GM21737 (cell line): ENCODE data around the gene DLST.

ENCODE experiments used
- ATAC-seq: cut with Tn5 transposase; IDR thresholded peaks from one replicate; pipeline ENCODE4 v1.9.1; 2021; ENCODE audit warnings: mild to moderate bottlenecking, moderate library complexity; ENCODE audit not compliant: unreplicated experiment

DLST gene

DNA sequence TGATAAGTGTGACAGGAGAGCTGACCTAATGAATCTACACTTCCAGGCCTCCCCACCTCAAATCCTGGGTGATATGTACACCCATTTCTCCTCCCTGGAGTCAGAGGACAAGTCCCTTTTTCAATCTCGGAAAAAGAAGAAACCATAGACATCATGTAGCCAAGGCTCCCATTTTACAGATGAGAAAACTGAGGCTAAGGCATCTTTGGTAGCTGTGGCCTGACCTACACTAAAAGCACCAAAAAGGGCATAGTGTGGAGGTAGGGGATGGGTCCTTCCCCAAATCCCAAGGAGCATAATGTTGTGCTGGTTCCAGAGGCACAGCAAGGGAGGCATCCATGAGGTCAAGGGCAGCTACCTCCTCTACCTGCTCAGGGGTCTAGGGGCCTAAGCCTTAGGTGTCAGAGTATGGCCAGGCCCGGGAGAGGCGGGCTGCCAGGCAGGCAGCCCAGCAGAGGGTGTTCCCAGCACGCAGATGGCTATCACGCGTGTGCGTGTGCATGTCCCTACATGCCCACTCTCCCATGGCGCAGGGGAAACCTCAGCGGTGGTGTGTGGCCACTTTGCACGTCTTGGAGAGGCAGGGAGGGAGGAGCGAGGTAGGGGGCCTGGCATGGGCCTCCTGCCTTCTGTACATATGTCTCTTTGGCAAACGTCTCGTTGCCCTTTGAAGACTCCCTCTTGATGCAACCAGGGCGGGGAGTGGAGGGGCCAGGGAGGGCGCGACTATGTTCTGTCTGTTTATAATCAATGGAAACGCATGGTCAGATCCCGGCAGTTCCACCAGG, 71.2 kb downstream of the DLST start:
- no peak for ATAC-seq
